Right lobe of liver (tissue), 4 donors: ENCODE data around the gene CLASP2.

Experiments used
- CTCF ChIP-seq, 4 donors: fragments of 200-600 bp in 3 of 4; fragments of 450-650 bp in 1 of 4; IDR thresholded peaks; one replicate each; pipeline versions ENCODE4 v1.5.1 to v1.8.0; 2016 to 2022; ENCODE audit warnings: antibody characterized with exemption in 4 of 4, mild to moderate bottlenecking in 2 of 4
- POLR2A ChIP-seq: fragments of 450-650 bp; IDR thresholded peaks from one replicate; pipeline ENCODE4 v1.6.1; 2017; ENCODE audit warnings: antibody characterized with exemption, mild to moderate bottlenecking
- donor health status: DM: no; HTN: no; CAD: no.
- donor health status: DM: no; HTN: no; CAD: no.
- donor health status: DM: no; HTN: yes; CAD: no.

- TF ChIP-seq POLR2A (no peak), CTCF (IDR thresholded peaks at IDR 0.05) (no peak)
Measured at GRCh38 chr3:33543601-33544000, 174.5 kb downstream of the CLASP2 start.
